Measurements from ENCODE around the gene SOX21.

SOX21 gene

GRCh38 chr13:94708031-94708859, 4.1 kb downstream of the SOX21 start:
- DNase-seq: no peak

GRCh38 chr13:94707400-94708021, 4.8 kb downstream of the SOX21 start:
- DNase-seq: no peak

GRCh38 chr13:94706843-94707399, 5.4 kb downstream of the SOX21 start:
- no peak for DNase-seq

- no peak for DNase-seq
These were observed 6.1 kb downstream of the SOX21 start for GRCh38 chr13:94706101-94706842.

GRCh38 chr13:94705081-94706030, 7.0 kb downstream of the SOX21 start:
- DNase-seq: no peak

DNA sequence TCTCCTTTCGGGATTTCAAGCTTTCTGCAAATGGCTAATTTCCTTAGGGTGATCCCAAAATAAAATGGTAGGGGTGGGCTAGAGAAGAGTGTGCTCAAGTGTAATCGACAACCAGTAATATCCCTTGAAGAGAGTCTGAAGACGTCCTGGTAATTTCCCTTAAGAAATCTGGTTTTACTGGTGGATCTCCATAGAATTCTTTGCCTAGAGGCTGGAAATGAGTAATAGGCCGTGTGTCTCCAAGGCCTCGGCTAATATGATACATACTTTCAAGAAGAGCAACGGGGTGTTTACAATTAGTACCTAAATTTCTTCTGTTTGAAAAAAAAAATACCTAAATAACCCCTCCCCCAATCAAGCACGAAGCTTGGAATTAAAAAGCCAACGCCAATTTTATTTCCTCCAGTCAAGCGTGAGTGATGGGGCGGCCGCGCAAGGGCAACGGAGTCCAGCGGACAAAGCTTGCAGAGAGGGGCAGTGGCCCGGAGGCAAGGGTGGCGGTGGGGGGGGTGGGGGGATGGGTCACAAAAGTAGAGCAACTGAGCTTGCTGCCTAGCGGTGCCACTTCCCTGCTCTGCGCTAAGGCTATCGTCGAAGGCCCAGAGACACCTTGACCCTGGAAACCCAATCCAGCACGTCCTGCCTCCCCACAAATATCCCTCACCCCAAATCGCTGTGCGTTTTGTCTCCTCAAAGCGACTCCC, 7.8 kb downstream of the SOX21 start:
- DNase-seq: no peak

DNA sequence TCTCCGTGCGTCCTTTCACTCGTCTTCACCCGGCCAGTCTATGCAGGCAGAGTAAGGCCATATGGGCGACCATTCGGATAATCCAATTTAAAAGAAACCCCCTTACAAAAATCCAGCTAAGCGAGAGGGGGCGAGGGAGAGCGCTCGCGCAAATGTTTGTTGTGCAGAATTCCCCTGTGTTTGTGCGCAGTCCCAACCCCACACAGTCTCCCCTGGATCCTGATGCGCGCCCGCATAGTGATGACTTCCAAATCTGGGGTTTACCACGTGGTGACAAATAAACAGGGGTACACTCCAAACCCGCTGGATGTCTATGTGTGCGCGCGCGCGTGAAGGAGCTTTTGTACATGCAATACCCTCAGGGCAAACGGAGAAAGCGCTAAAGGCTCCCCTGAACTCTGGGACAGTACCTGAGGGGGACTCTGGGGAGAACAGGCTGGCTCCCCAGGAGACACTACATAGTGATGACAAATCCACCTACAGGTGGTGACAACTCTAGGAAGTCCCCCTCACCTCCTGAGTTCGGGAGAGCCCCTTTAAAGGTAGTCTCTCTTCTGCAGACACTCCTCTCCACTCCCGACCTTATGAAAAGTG, 8.5 kb downstream of the SOX21 start:
- no peak for DNase-seq

GRCh38 chr13:94703271-94703670, 9.1 kb downstream of the SOX21 start:
- DNase-seq: no peak

GRCh38 chr13:94702181-94703041, 9.9 kb downstream of the SOX21 start:
- no peak for DNase-seq

GRCh38 chr13:94701313-94702180, 10.8 kb downstream of the SOX21 start:
- no peak for DNase-seq

DNA sequence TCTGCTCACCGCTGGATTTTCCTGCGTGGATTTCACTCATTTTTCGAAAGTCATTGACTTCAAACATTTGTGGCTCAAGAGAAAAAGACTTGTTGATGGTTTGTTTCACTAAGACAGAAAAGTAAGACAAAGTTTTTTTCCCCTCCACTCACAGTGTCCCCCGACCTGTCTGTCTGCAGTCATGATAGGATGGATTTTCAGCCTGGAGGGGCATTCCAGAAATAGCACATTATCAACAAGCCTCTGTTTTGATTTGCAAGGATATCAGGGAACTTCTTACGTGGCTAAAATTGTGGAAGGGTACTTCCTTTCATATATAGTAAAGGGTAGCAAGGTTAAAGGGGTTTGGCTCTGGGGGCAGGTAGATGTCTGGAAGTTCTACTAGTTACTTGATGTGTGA, 11.8 kb downstream of the SOX21 start:
- DNase-seq: no peak

DNA sequence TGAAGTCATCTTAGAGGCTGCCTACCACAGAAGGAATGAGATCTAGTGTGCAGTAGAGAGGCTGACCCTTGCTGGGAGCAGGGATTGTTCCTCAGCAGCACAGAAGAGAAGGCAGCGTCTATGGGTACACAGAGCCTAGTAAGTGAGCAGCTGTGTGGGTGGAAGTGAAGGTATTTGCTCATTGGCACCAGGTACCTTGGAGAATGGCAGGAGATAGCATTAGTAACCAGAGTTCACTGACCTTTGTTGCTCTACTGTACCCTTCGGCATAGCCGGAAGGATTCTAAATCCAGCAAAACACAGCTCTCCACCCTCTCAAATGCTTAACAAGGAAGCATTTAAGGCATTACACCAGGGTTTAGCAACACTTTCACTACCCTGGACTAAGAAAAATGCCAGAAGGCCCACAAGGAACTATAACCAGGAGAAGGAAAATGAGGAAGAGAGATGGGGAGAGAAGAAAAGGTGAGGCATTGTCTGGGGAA, 12.3 kb downstream of the SOX21 start:
- no peak for DNase-seq

DNA sequence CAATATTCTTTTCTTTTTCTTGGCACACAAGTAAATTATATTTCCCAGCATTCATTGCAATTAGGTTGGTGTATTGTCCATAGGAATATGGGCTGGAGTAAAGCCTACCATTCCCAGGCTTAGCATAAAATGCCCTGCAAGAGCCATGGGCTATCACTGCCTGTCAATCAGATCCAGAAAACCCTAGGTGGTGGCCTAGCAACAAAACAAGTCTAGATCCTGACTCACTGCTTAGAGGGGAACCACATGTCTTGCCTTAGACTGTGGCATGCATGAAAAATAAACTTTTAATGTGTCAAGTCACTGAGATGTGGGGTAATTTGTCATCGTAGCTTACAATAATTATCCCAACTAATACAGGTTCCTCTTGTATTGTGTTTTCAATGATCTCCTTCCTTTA, 16.2 kb downstream of the SOX21 start:
- DNase-seq: no peak

- no peak for DNase-seq
These were observed 20.3 kb downstream of the SOX21 start for GRCh38 chr13:94692030-94692429.

DNA sequence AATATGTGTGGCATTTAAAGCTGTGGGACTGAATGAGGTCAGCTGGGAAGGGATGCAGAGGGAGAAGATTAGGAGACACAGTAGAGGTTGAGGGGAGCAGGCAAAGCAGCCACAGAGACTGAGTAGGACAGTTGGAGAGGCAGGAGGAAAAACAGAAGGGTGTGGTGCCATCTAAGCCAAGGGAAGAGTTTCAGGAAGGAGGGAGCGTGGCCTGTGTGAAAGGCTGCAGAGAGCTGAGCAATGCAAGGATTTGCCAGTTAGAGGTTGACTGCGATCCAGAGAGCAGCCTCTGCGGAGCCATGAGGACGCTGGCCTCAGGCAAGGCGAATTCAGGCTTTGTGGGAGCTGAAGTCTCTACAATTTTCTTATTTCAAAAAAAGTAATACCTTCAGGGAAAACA, 28.9 kb downstream of the SOX21 start:
- DNase-seq: no peak

DNA sequence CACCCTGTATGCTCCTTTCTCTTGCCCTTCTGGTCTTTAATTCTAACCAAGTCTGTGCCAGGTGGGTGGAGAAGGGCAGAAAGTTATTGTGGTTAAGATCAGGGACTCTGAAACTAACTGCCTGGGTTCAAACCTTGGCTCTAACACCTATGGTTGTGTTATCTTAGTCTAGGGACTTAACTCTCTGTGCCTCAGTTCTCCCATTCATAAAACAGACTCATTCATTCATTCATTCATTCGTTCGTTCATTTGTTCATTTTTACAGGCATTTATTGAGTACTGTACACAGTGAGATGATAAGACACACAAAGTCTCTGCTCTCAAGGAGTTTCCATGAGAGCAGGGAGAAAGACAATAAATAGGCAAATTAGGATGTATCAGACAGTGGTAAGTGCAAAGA, 30.1 kb downstream of the SOX21 start:
- DNase-seq: no peak

DNA sequence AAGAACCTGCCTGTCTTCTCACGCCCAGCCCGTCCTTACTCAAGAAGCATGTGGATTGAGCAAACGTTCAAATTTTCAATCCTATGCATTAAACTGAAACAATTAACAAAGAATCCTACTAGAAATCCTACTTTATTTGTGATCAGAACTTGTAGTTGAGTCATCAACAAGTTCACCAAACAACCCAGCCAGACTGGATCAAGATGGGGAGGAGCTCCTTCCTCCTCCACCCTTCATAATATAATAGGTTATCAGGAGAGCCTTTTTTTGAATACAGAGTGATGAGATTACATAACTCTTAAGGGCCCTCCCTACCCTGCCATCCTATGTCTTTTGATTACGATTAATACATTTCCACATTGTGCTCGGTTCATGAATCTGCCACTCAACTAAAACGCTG, 32.7 kb downstream of the SOX21 start:
- no peak for DNase-seq

DNA sequence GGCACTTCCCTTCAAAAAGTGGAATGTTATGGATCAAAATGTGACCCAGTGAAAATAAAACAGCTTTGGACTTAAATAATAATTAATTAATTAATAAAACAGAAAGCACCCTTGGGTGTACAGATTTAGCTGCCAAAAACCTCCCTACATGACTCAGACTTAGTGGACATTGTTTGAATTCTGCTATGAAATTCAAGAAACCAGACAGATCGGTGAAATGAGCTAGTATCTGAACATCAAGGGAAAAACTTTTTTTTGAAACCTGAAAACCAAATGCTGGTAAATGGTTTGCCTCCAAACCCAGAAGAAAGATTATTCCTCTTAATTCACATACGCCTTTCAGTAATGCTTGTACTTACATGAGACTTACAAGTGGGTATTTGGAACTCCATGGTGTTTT, 33.5 kb downstream of the SOX21 start:
- DNase-seq: no peak

DNA sequence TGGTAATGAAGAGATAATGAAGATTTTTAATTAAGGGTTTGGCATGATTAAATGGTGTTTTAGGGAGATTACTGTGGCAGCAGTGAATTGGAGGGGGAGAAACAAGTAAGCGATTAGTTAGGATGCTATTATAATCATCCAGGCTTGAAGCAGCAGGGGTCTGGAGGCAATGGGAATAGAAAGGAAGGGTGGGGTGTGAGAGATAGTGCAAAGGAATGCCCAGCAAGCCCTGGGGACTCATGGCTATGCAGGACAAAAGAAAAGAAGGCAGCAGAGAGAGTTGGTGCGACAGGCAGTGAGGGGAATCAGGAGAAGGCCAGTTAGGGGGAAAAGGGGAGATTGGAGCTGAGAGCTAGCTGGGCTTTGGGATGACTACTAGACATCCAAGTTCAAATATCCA, 34.5 kb downstream of the SOX21 start:
- DNase-seq: no peak
